WTC11 (cell line): ENCODE results near the gene SFI1. TPM values are rescaled to one million over a fixed set of nuclear protein-coding genes. Genes with fewer than 3 reads are reported as not detected.

Source experiments
- ATAC-seq: fragments of 200-7000 bp; cut with Tn5 transposase; 2 replicates; pipeline ENCODE4 v1.10.0; 2021; ENCODE audit warnings: mild to moderate bottlenecking, moderate library complexity
- CTCF ChIA-PET: fragments of 300-600 bp; sonication (Branson Sonifier 250); formaldehyde crosslinking; loops from one replicate; lab custom pipeline; 2021; ENCODE audit warnings: antibody characterized with exemption; lab: Charles Lee
- POLR2A ChIA-PET: fragments of 350-600 bp; sonication (Branson Sonifier 250); formaldehyde crosslinking; loops from one replicate; lab custom pipeline; 2021; ENCODE audit warnings: antibody characterized with exemption; lab: Charles Lee
- DNase-seq: peaks from one replicate; pipeline ENCODE4 v3.0.0; 2021; ENCODE audit warnings: low spot score
- H3K27ac Mint-ChIP-seq: 2 replicates; pipeline ENCODE4 v1.8.0; 2021; ENCODE audit warnings: mixed read lengths
- H3K27me3 Mint-ChIP-seq: 2 replicates; pipeline ENCODE4 v1.8.0; 2021; ENCODE audit warnings: low read depth, mild to moderate bottlenecking, moderate library complexity, mixed read lengths
- H3K36me3 Mint-ChIP-seq: 2 replicates; pipeline ENCODE4 v1.8.0; 2021; ENCODE audit warnings: mixed read lengths
- H3K4me1 Mint-ChIP-seq: 2 replicates; pipeline ENCODE4 v1.8.0; 2022; ENCODE audit warnings: mixed read lengths
- H3K4me3 Mint-ChIP-seq: 2 replicates; pipeline ENCODE4 v1.8.0; 2021; ENCODE audit warnings: mild to moderate bottlenecking, moderate library complexity, mixed read lengths
- H3K9me3 Mint-ChIP-seq: 2 replicates; pipeline ENCODE4 v1.8.0; 2021; ENCODE audit warnings: mixed read lengths
- ARID4B ChIP-seq: sonication (generic); formaldehyde crosslinking; IDR thresholded peaks from 2 replicates; pipeline ENCODE4 v1.8.0; 2023; ENCODE audit warnings: missing genetic modification reagents, mild to moderate bottlenecking, borderline replicate concordance
- CREB1 ChIP-seq: sonication (generic); formaldehyde crosslinking; IDR thresholded peaks from 2 replicates; pipeline ENCODE4 v1.8.0; 2023; ENCODE audit warnings: mild to moderate bottlenecking, missing genetic modification reagents
- ELF4 ChIP-seq: sonication (generic); formaldehyde crosslinking; IDR thresholded peaks from 2 replicates; pipeline ENCODE4 v1.8.1; 2022; ENCODE audit warnings: low read depth, mild to moderate bottlenecking, moderate library complexity, missing genetic modification reagents
- EMX1 ChIP-seq: fragments of 250-450 bp; sonication (Bioruptor Pico); IDR thresholded peaks from 2 replicates; pipeline ENCODE4 v1.8.0; 2021; ENCODE audit warnings: mild to moderate bottlenecking
- HMGA2 ChIP-seq: fragments of 250-450 bp; sonication (Bioruptor Pico); IDR thresholded peaks from 2 replicates; pipeline ENCODE4 v1.4.0; 2021; ENCODE audit warnings: mild to moderate bottlenecking, moderate library complexity
- HMGXB4 ChIP-seq: sonication (generic); formaldehyde crosslinking; IDR thresholded peaks from 2 replicates; pipeline ENCODE4 v1.8.1; 2023; ENCODE audit warnings: mild to moderate bottlenecking, moderate library complexity, missing genetic modification reagents
- JUN ChIP-seq: sonication (generic); formaldehyde crosslinking; IDR thresholded peaks from 2 replicates; pipeline ENCODE4 v1.8.0; 2023; ENCODE audit warnings: mild to moderate bottlenecking, missing genetic modification reagents
- NFE2L1 ChIP-seq: sonication (generic); formaldehyde crosslinking; IDR thresholded peaks from 2 replicates; pipeline ENCODE4 v1.8.1; 2023; ENCODE audit warnings: missing genetic modification reagents
- NR3C1 ChIP-seq: sonication (generic); formaldehyde crosslinking; conservative IDR thresholded peaks from 2 replicates; pipeline ENCODE4 v1.8.1; 2023; ENCODE audit warnings: low read depth, mild to moderate bottlenecking, missing genetic modification reagents
- ZNF671 ChIP-seq: fragments of 250-450 bp; sonication (Bioruptor Pico); IDR thresholded peaks from 2 replicates; pipeline ENCODE4 v1.8.0; 2021; ENCODE audit warnings: mild to moderate bottlenecking
- ZSCAN18 ChIP-seq: fragments of 250-450 bp; sonication (Bioruptor Pico); IDR thresholded peaks from 2 replicates; pipeline ENCODE4 v2.1.2; 2022; ENCODE audit warnings: mild to moderate bottlenecking, moderate library complexity
- total RNA-seq: library from RNA; stranded (reverse); gene quantifications from 3 replicates; pipeline ENCODE4 v1.2.3, GENCODE V29; 2021
- TF ChIP-seq, protein P1 (sequence below): sonication (generic); formaldehyde crosslinking; IDR thresholded peaks from 2 replicates; pipeline ENCODE4 v1.8.1; 2023; ENCODE audit warnings: mild to moderate bottlenecking, missing genetic modification reagents, moderate library complexity
- TF ChIP-seq, protein P2 (sequence below): sonication (generic); formaldehyde crosslinking; IDR thresholded peaks from 2 replicates; pipeline ENCODE4 v1.8.0; 2022; ENCODE audit warnings: mild to moderate bottlenecking, missing genetic modification reagents

SFI1 gene
- total RNA-seq, 1 experiment from 2014 or later, result 43.6 TPM

- TF ChIP-seq ARID4B (CRISPR knock-in tag) (no peak), JUN (CRISPR knock-in tag) (no peak)
- TF ChIP-seq, all 79 proteins: peak for 0
Measured at GRCh38 chr22:31607696-31608095, 111.4 kb downstream of the SFI1 start (continued).

GRCh38 chr22:31609716-31610115, 113.4 kb downstream of the SFI1 start:
- CTCF ChIA-PET, result interaction anchor here (0.7 kb wide), 1 partner anchor 21 kb away, joined by 3 read pairs; no protein-coding TSS in a partner anchor
- ATAC-seq, result no peak
- Mint-ChIP-seq H3K4me3 (no peak overlapping the region), H3K4me1 (no peaks in the 10 kb centered on the region), H3K27ac (0 out of 2 replicates have a peak overlapping the region, but pooled peaks have one; percentile 26), H3K36me3 (no peaks in the 10 kb centered on the region), H3K9me3 (no peaks in the 10 kb centered on the region), H3K27me3 (no peaks in the 10 kb centered on the region; the same call in 1 of the 2 replicates)
- DNase-seq, result no peak
- TF ChIP-seq HMGXB4 (CRISPR knock-in tag) (no peak), CREB1 (CRISPR knock-in tag) (no peak), NFE2L1 (CRISPR knock-in tag) (no peak), ZNF671 (CRISPR knock-in tag) (no peak), ZSCAN18 (CRISPR knock-in tag) (no peak)
- TF ChIP-seq, protein P1, sequence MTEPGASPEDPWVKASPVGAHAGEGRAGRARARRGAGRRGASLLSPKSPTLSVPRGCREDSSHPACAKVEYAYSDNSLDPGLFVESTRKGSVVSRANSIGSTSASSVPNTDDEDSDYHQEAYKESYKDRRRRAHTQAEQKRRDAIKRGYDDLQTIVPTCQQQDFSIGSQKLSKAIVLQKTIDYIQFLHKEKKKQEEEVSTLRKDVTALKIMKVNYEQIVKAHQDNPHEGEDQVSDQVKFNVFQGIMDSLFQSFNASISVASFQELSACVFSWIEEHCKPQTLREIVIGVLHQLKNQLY (CRISPR knock-in tag), result no peak
- TF ChIP-seq, protein P2, sequence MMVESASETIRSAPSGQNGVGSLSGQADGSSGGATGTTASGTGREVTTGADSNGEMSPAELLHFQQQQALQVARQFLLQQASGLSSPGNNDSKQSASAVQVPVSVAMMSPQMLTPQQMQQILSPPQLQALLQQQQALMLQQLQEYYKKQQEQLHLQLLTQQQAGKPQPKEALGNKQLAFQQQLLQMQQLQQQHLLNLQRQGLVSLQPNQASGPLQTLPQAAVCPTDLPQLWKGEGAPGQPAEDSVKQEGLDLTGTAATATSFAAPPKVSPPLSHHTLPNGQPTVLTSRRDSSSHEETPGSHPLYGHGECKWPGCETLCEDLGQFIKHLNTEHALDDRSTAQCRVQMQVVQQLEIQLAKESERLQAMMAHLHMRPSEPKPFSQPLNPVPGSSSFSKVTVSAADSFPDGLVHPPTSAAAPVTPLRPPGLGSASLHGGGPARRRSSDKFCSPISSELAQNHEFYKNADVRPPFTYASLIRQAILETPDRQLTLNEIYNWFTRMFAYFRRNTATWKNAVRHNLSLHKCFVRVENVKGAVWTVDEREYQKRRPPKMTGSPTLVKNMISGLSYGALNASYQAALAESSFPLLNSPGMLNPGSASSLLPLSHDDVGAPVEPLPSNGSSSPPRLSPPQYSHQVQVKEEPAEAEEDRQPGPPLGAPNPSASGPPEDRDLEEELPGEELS, result no peak
- POLR2A ChIA-PET, result no interaction called here

GRCh38 chr22:31610611-31611010, 114.3 kb downstream of the SFI1 start:
- Mint-ChIP-seq H3K4me1 (no peaks in the 10 kb centered on the region), H3K27ac (no peak overlapping the region), H3K4me3 (no peak overlapping the region), H3K27me3 (no peaks in the 10 kb centered on the region; the same call in 1 of the 2 replicates), H3K9me3 (no peaks in the 10 kb centered on the region), H3K36me3 (no peaks in the 10 kb centered on the region)
- POLR2A ChIA-PET, result no interaction called here
- CTCF ChIA-PET, result interaction anchor here (1.0 to 1.2 kb wide), 2 partner anchors 20 to 360 kb away, joined by 3 to 7 read pairs; no protein-coding TSS in a partner anchor
- DNase-seq, result no peak
- no peak for ATAC-seq
- TF ChIP-seq NR3C1 (CRISPR knock-in tag) (no peak), ARID4B (CRISPR knock-in tag) (no peak), ELF4 (CRISPR knock-in tag) (no peak), EMX1 (no peak), HMGA2 (CRISPR knock-in tag) (no peak)
